Measurements from ENCODE around the gene KIF23.

The KIF23 gene

DNA sequence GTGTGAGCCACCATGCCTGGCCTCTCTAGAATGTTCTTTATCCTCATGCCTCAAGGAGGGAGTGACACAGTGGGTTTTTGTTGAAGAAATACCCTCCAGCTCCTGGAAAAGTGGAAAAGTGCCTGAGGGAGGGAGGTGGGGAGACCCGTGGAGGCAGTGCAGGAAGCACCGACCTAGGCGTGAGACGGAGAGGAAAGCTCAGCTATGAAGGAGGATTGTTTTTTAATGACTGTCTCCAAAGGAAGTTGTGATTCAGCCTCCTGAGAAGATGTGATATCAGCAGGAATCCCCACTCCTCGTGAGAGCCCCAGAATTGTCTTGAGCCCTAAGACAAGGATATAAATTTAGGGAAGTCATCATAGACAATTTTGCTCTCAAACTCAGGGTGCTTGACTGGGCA, 60.1 kb downstream of the KIF23 start:
- DNase-seq = peak; percentile 58
- Histone ChIP-seq H3K4me3 (ENCODE audit: low read depth, low read length) (no peak overlapping the region), H3K27ac (peak overlapping the region; percentile 55), H3K36me3 (replicated peaks) (no peaks in the 10 kb centered on the region), H3K27me3 (replicated peaks) (no peaks in the 10 kb centered on the region)
- TF ChIP-seq, protein P1, sequence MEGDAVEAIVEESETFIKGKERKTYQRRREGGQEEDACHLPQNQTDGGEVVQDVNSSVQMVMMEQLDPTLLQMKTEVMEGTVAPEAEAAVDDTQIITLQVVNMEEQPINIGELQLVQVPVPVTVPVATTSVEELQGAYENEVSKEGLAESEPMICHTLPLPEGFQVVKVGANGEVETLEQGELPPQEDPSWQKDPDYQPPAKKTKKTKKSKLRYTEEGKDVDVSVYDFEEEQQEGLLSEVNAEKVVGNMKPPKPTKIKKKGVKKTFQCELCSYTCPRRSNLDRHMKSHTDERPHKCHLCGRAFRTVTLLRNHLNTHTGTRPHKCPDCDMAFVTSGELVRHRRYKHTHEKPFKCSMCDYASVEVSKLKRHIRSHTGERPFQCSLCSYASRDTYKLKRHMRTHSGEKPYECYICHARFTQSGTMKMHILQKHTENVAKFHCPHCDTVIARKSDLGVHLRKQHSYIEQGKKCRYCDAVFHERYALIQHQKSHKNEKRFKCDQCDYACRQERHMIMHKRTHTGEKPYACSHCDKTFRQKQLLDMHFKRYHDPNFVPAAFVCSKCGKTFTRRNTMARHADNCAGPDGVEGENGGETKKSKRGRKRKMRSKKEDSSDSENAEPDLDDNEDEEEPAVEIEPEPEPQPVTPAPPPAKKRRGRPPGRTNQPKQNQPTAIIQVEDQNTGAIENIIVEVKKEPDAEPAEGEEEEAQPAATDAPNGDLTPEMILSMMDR (IDR thresholded peaks at IDR 0.05; ENCODE audit: low read depth, low read length, missing control alignments) = no peak
- in situ Hi-C loops (cut with HindIII; ENCODE audit: low pct_ligation_motif_present, low sequenced_read_pairs) = no loop called here

DNA sequence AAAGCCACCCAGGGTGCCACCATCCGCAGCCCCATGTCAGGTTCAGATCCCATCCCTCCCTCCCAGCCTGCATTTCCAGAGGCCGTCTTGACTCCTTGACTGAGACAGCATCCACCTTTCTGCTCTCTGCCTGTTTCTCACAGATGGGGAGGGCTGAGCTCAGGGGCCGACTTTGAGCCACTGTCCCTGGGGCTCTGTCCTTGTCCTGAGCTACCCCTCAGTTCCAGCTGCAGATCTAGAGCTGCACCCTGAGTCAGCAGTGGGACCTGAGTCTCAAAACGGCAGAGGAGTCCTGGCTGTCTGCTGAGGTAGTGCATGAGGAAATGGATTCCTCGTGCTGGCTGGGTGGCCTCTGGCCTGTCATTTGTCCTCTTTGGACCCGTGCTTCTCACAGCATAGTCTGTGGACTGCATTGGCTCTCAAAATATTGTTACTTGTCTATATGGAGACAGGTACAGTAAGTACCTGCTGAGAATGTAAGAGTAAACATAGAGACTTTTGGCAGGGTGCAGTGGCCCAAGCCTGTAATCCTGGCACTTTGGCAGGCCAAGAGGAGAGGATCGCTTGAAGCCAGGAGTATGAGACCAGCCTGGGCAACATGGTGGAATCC, 60.8 kb downstream of the KIF23 start:
- Histone ChIP-seq H3K27me3 (replicated peaks) (no peaks in the 10 kb centered on the region), H3K27ac (peak overlapping the region; percentile 55), H3K36me3 (replicated peaks) (no peaks in the 10 kb centered on the region), H3K4me3 (ENCODE audit: low read depth, low read length) (no peak overlapping the region)
- TF ChIP-seq, protein P1 (IDR thresholded peaks at IDR 0.05; ENCODE audit: low read depth, low read length, missing control alignments) = peak; percentile 62
- peak; percentile 45 for DNase-seq
- in situ Hi-C loops (cut with HindIII; ENCODE audit: low pct_ligation_motif_present, low sequenced_read_pairs) = no loop called here

DNA sequence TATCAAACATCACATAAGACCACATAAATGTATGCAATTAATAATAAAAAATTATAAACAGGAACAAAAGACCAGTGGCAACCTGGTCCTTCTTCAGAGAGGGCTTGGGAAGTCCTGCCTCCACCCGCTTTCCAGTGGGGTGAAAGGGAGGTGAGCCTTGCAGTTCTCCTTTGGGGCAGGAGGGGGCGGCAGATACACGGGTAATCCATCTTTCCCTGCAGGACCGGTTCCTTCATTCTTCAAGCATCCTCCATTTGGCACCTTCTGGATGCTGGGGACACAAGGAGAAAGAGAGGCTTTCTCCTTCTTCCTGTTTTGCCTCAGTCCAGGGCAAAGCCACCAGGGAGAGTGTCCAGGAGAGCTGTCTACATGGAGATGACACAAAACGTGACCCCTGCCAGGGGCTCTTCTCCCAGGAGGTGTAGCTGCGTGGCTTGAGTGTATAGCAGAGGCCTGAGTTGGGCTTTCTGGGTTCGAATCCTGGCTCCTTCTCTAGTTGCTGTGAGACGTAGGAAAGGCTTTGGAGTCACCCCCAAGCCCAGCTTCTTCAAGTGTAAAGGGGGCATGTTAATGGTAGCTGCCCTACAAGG, 61.7 kb downstream of the KIF23 start:
- Histone ChIP-seq H3K36me3 (replicated peaks) (no peaks in the 10 kb centered on the region), H3K27me3 (replicated peaks) (no peaks in the 10 kb centered on the region), H3K27ac (no peak overlapping the region), H3K4me3 (ENCODE audit: low read depth, low read length) (no peak overlapping the region)
- in situ Hi-C loops (cut with HindIII; ENCODE audit: low pct_ligation_motif_present, low sequenced_read_pairs) = no loop called here
- DNase-seq = peak; percentile 77
- TF ChIP-seq, protein P1 (IDR thresholded peaks at IDR 0.05; ENCODE audit: low read depth, low read length, missing control alignments) = peak; percentile 97

DNA sequence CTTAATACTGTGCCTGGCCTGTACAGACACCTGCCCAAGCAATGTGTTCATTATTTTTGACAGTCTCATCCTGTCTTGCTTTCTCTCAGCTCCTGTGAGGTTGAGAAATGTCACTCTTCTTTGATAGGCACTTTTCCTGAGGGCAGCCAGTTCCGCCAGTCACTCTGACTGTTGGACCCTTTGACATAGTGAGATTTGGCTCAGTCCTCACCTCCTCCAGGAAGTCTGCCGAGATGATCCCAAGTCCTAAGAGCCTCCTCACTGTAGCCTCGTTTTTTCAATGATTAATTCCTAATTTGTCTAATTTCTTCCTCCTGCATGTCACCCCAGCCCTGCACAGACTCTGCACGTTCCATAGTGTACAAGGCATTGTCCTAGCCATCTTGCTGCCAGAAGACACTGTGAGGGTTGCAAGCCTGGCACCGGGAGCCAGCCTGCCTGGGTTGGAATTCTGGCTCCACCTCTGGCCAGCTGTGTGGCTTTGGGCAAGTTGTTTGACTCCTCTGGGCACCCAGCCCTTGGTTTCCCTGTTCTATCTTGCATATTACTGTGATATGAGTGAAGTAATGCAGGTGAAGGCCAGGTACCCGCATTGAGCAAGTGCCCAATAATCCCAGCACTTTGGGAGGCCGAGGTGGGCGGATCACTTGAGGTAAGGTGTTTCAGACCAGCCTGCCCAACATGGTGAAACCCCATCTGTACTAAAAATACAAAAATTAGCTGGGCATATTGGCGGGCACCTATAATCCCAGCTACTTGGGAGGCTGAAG, 62.7 kb downstream of the KIF23 start:
- TF ChIP-seq, protein P1 (IDR thresholded peaks at IDR 0.05; ENCODE audit: low read depth, low read length, missing control alignments) = no peak
- Histone ChIP-seq H3K27me3 (replicated peaks) (no peaks in the 10 kb centered on the region), H3K36me3 (replicated peaks) (no peaks in the 10 kb centered on the region), H3K27ac (no peak overlapping the region), H3K4me3 (ENCODE audit: low read depth, low read length) (no peak overlapping the region)
- DNase-seq = no peak
- in situ Hi-C loops (cut with HindIII; ENCODE audit: low pct_ligation_motif_present, low sequenced_read_pairs) = no loop called here

DNA sequence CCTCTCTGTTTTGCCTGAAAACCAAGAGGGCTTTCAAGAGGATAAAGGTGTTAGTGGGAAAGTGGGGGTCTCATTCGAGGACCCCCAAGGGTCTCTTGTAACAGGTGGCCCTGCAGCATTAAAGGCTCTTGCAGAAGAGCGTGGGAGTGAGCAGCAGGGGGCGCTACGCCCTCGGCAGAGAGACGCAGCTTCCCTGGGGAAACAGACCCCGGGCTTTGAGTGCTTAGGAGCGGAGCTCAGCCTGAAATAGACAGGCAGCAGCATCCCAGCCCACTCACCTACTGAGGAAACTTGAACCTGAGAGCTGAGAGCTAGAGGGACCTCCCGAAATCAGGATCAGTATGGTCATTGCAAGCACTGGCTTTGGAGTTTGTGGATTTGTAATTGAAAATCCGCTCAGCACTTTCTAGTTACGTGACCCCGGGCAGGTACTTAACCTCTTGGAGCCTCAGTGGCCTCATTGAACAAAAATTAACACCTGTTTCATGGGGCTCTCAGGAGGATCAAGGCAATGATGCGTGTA, 64.2 kb downstream of the KIF23 start:
- no peak for DNase-seq

More for the DNA sequence above, 64.2 kb downstream of the KIF23 start:
- Histone ChIP-seq H3K4me3 (ENCODE audit: low read depth, low read length) (no peak overlapping the region), H3K27me3 (replicated peaks) (no peaks in the 10 kb centered on the region), H3K36me3 (replicated peaks) (no peaks in the 10 kb centered on the region), H3K27ac (no peak overlapping the region)
- TF ChIP-seq, protein P1 (IDR thresholded peaks at IDR 0.05; ENCODE audit: low read depth, low read length, missing control alignments) = peak; percentile 97
- in situ Hi-C loops (cut with HindIII; ENCODE audit: low pct_ligation_motif_present, low sequenced_read_pairs) = no loop called here

Data from brain microvascular endothelial cell (primary cell).